UCSD-AML1 (cell line): Measurements from ENCODE around the gene KLHL13.
"Not testable (repeated sequence)": the region's sequence is repeated elsewhere in the genome, so short reads cannot be mapped to it uniquely, and the experiment has no call there.

Experiments used
- DNase-seq: peaks from one replicate; lab custom pipeline; 2025; ENCODE audit not compliant: unreplicated experiment; lab: John Stamatoyannopoulos, UW

The KLHL13 gene

GRCh38 chrX:118116713-118117550, at the start of gene KLHL13:
Gene KLHL13 (minus strand): TSS chrX:118116810. CDS start chrX:118028473, 88,337 bp downstream.
- DNase-seq = no peak

GRCh38 chrX:118164138-118164537, 47.5 kb upstream of the KLHL13 start:
- DNase-seq = no peak

GRCh38 chrX:118156953-118157608, 40.5 kb upstream of the KLHL13 start:
- DNase-seq = no peak

- DNase-seq = no peak
Observed at GRCh38 chrX:118156254-118156952, 39.8 kb upstream of the KLHL13 start.

GRCh38 chrX:118153270-118153669, 36.7 kb upstream of the KLHL13 start:
- no peak for DNase-seq

GRCh38 chrX:118152721-118153120, 36.1 kb upstream of the KLHL13 start:
- no peak for DNase-seq

GRCh38 chrX:118148737-118149136, 32.1 kb upstream of the KLHL13 start:
- DNase-seq = no peak

- not testable (repeated sequence) for DNase-seq
Observed at GRCh38 chrX:118147771-118148170, 31.2 kb upstream of the KLHL13 start.

- no peak for DNase-seq
Observed at GRCh38 chrX:118143578-118143977, 27.0 kb upstream of the KLHL13 start.

- no peak for DNase-seq
Observed at GRCh38 chrX:118131336-118131735, 14.7 kb upstream of the KLHL13 start.

- DNase-seq = no peak
Observed at GRCh38 chrX:118129681-118130080, 13.1 kb upstream of the KLHL13 start.

GRCh38 chrX:118128724-118129123, 12.1 kb upstream of the KLHL13 start:
- no peak for DNase-seq

- DNase-seq = no peak
Observed at GRCh38 chrX:118126286-118126685, 9.7 kb upstream of the KLHL13 start.

- not testable (repeated sequence) for DNase-seq
Observed at GRCh38 chrX:118124243-118124642, 7.6 kb upstream of the KLHL13 start.

GRCh38 chrX:118117741-118118140, 1.1 kb upstream of the KLHL13 start:
- DNase-seq = no peak

GRCh38 chrX:118115953-118116712, 477 bp downstream of the KLHL13 start:
- no peak for DNase-seq

GRCh38 chrX:118114971-118115370, 1.6 kb downstream of the KLHL13 start:
- no peak for DNase-seq

GRCh38 chrX:118109065-118109464, 7.5 kb downstream of the KLHL13 start:
- no peak for DNase-seq

GRCh38 chrX:118108304-118108703, 8.3 kb downstream of the KLHL13 start:
- DNase-seq = no peak

GRCh38 chrX:118100091-118100490, 16.5 kb downstream of the KLHL13 start:
- DNase-seq = no peak

GRCh38 chrX:118088084-118088483, 28.5 kb downstream of the KLHL13 start:
- DNase-seq = no peak
